ENCODE data around the gene APOBEC4.
"Not testable (repeated sequence)": the region's sequence is repeated elsewhere in the genome, so short reads cannot be mapped to it uniquely, and the experiment has no call there.

APOBEC4 gene

GRCh38 chr1:183622884-183623785 is 30.0 kb downstream of the APOBEC4 start:
- no peak overlapping the region for H3K4me3 ChIP-seq (ENCODE audit: low read length)
- peak; percentile 62 for DNase-seq (ENCODE audit: low read depth)
- TF ChIP-seq, protein P1, sequence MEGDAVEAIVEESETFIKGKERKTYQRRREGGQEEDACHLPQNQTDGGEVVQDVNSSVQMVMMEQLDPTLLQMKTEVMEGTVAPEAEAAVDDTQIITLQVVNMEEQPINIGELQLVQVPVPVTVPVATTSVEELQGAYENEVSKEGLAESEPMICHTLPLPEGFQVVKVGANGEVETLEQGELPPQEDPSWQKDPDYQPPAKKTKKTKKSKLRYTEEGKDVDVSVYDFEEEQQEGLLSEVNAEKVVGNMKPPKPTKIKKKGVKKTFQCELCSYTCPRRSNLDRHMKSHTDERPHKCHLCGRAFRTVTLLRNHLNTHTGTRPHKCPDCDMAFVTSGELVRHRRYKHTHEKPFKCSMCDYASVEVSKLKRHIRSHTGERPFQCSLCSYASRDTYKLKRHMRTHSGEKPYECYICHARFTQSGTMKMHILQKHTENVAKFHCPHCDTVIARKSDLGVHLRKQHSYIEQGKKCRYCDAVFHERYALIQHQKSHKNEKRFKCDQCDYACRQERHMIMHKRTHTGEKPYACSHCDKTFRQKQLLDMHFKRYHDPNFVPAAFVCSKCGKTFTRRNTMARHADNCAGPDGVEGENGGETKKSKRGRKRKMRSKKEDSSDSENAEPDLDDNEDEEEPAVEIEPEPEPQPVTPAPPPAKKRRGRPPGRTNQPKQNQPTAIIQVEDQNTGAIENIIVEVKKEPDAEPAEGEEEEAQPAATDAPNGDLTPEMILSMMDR (conservative IDR thresholded peaks at IDR 0.05; ENCODE audit: low read length) = peak; percentile 68

- no peak for DNase-seq (ENCODE audit: low read depth)
- H3K4me3 ChIP-seq (ENCODE audit: low read length) = no peak overlapping the region
- TF ChIP-seq, protein P1 (conservative IDR thresholded peaks at IDR 0.05; ENCODE audit: low read length) = no peak
Observed at GRCh38 chr1:183622013-183622412, 31.1 kb downstream of the APOBEC4 start.

GRCh38 chr1:183620311-183620710 is 32.8 kb downstream of the APOBEC4 start:
- DNase-seq (ENCODE audit: low read depth) = no peak
- TF ChIP-seq, protein P1 (conservative IDR thresholded peaks at IDR 0.05; ENCODE audit: low read length) = no peak

GRCh38 chr1:183619781-183620180 is 33.3 kb downstream of the APOBEC4 start:
- TF ChIP-seq, protein P1 (conservative IDR thresholded peaks at IDR 0.05; ENCODE audit: low read length) = no peak
- H3K4me3 ChIP-seq (ENCODE audit: low read length) = no peak overlapping the region
- DNase-seq (ENCODE audit: low read depth) = no peak

More at GRCh38 chr1:183620311-183620710, 32.8 kb downstream of the APOBEC4 start:
- H3K4me3 ChIP-seq (ENCODE audit: low read length) = no peak overlapping the region

DNA sequence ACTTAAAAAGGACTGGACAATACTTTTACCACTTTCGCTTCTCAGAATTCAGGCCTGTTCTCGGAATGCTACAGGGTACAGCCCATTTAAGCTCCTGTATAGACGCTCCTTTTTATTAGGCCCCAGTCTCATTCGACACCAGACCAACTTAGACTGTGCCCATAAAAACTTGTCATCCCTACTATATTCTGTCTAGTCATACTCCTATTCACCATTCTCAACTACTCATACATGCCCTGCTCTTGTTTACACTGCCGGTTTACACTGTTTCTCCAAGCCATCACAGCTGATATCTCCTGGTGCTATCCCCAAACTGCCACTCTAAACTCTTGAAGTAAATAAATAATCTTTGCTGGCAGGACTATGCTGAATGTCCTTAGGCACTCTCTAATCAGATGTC is 34.9 kb downstream of the APOBEC4 start:
- not testable (repeated sequence) for DNase-seq (ENCODE audit: low read depth); H3K4me3 ChIP-seq (ENCODE audit: low read length)

DNA sequence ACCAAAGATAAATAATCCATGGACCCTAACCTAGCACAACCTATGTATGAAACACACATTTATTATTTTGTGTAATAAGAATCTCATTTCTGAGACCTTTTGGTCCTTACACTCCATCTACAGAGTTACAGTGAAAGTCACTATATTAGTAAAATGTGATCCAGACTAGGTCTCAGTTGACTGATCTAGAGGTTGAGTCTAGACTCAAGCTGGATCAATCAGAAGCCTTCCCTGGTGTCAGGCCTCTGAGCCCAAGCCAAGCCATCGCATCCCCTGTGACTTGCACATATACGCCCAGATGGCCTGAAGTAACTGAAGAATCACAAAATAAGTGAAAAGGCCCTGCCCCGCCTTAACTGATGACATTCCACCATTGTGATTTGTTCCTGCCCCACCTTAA is 40.1 kb downstream of the APOBEC4 start:
- DNase-seq (ENCODE audit: low read depth); H3K4me3 ChIP-seq (ENCODE audit: low read length): not testable (repeated sequence)

GRCh38 chr1:183612407-183612806 is 40.7 kb downstream of the APOBEC4 start:
- DNase-seq (ENCODE audit: low read depth) = no peak
- TF ChIP-seq, protein P1 (conservative IDR thresholded peaks at IDR 0.05; ENCODE audit: low read length) = no peak
- H3K4me3 ChIP-seq (ENCODE audit: low read length) = no peak overlapping the region

- no peak overlapping the region for H3K4me3 ChIP-seq (ENCODE audit: low read length)
- TF ChIP-seq, protein P1 (conservative IDR thresholded peaks at IDR 0.05; ENCODE audit: low read length) = no peak
- no peak for DNase-seq (ENCODE audit: low read depth)
Observed at GRCh38 chr1:183611021-183611420, 42.1 kb downstream of the APOBEC4 start.
